HepG2 (cell line): ENCODE data around the gene ZSCAN31. TPM values are rescaled to one million over a fixed set of nuclear protein-coding genes. Genes with fewer than 3 reads are reported as not detected.

ENCODE experiments used
- ATAC-seq: fragments of 200-7000 bp; cut with Tn5 transposase; 3 replicates; pipeline ENCODE4 v1.9.1; 2020; ENCODE audit warnings: mild to moderate bottlenecking, moderate library complexity
- BruUV-seq: library from RNA; stranded (reverse); fragments of 400-500 nt; replicated peaks from 2 replicates; lab custom pipeline; 2021; lab: Mats Ljungman, UMichigan
- CTCF ChIA-PET: fragments of 300-600 bp; formaldehyde crosslinking; extraction: SDS; loops from one replicate; lab custom pipeline; 2021; ENCODE audit warnings: low total read pairs, inconsistent platforms, low intra/inter-chr PET ratio; lab: Yijun Ruan, JAX
- POLR2A ChIA-PET: fragments of 350-600 bp; sonication (Branson Sonifier 250); formaldehyde crosslinking; loops from one replicate; lab custom pipeline; 2020; ENCODE audit warnings: antibody characterized with exemption, inconsistent platforms; lab: Yijun Ruan, JAX
- DNase-seq: peaks from one replicate; pipeline ENCODE4 v3.0.0-alpha.2; 2015; ENCODE audit warnings: low spot score
- FAIRE-seq: peaks from 3 replicates; lab custom pipeline; 2011; peaks lifted over from hg19 to GRCh38; lab: Jason Lieb, UNC
- H2AFZ ChIP-seq: one replicate; pipeline ENCODE4 v1.6.1; 2011; ENCODE audit warnings: low read length, inconsistent platforms
- H3K27ac ChIP-seq: fragments of 300-600 bp; 3 replicates; pipeline ENCODE4 v1.8.0; 2011; ENCODE audit warnings: mixed run types, mild to moderate bottlenecking, mixed read lengths, low read length, inconsistent platforms; ENCODE audit not compliant: insufficient read depth; ENCODE audit errors: extremely low read length
- H3K27me3 ChIP-seq, 2 experiments: fragments of 200-600 bp in 1 of 2; 2 replicates in 1 of 2; 3 replicates in 1 of 2; pipeline versions ENCODE4 v1.6.0 to v1.8.0; 2011; ENCODE audit warnings: low read length in 2 of 2, mild to moderate bottlenecking in 2 of 2, moderate library complexity in 2 of 2, inconsistent platforms in 1 of 2; ENCODE audit not compliant: insufficient read depth in 2 of 2, control insufficient read depth in 1 of 2
- H3K36me3 ChIP-seq, 2 experiments: fragments of 200-600 bp in 1 of 2; replicated peaks in 1 of 2; 2 replicates in 1 of 2; 3 replicates in 1 of 2; pipeline versions ENCODE4 v1.5.1 to v1.8.0; 2011; ENCODE audit warnings: low read length in 2 of 2, inconsistent platforms in 1 of 2; ENCODE audit not compliant: insufficient read depth in 2 of 2, control insufficient read depth in 1 of 2
- H3K4me1 ChIP-seq: 2 replicates; pipeline ENCODE4 v1.5.1; 2012; ENCODE audit warnings: low read length, inconsistent platforms; ENCODE audit not compliant: insufficient read depth
- H3K4me2 ChIP-seq: 2 replicates; pipeline ENCODE4 v1.6.0; 2011; ENCODE audit warnings: low read depth, low read length, inconsistent platforms
- H3K4me3 ChIP-seq, 3 experiments: fragments of 200-600 bp in 1 of 3; sonication (generic), shearing (Covaris generic) in 1 of 3; replicated peaks in 1 of 3; 2 replicates each; pipeline ENCODE4 v1.5.1; 2011 to 2016; ENCODE audit warnings: low read length in 3 of 3, inconsistent platforms in 2 of 3, low read depth in 2 of 3, mild to moderate bottlenecking in 2 of 3, control low read depth in 1 of 3, mixed read lengths in 1 of 3; ENCODE audit not compliant: insufficient read depth in 1 of 3
- H3K79me2 ChIP-seq: one replicate; pipeline ENCODE4 v1.6.1; 2011; ENCODE audit warnings: low read length, inconsistent platforms; ENCODE audit not compliant: insufficient read depth
- H3K9ac ChIP-seq: 2 replicates; pipeline ENCODE4 v1.6.0; 2011; ENCODE audit warnings: mild to moderate bottlenecking, low read depth, low read length, inconsistent platforms; ENCODE audit not compliant: insufficient read depth
- H3K9me3 ChIP-seq: 2 replicates; pipeline ENCODE4 v1.5.1; 2012; ENCODE audit warnings: mild to moderate bottlenecking, low read length
- H4K20me1 ChIP-seq: 2 replicates; pipeline ENCODE4 v1.6.0; 2011; ENCODE audit warnings: inconsistent platforms, mild to moderate bottlenecking, low read length, moderate library complexity; ENCODE audit not compliant: insufficient read depth
- AGO2 ChIP-seq: fragments of 200-400 bp; formaldehyde crosslinking; optimal IDR thresholded peaks from 2 replicates; pipeline ENCODE3; 2017; ENCODE audit warnings: mild to moderate bottlenecking, low read depth, low read length, moderate library complexity
- CEBPG ChIP-seq: IDR thresholded peaks from 2 replicates; pipeline ENCODE4 v1.6.1; 2016
- NFKB2 ChIP-seq: sonication (generic); formaldehyde crosslinking; IDR thresholded peaks from 2 replicates; pipeline ENCODE4 v1.4.0; 2020; ENCODE audit warnings: missing genetic modification reagents, borderline replicate concordance
- SIN3A ChIP-seq: IDR thresholded peaks from 2 replicates; pipeline ENCODE4 v1.6.1; 2011; ENCODE audit warnings: low read depth, mild to moderate bottlenecking, control low read depth, low read length, borderline replicate concordance
- SMAD9 ChIP-seq: sonication (generic); formaldehyde crosslinking; IDR thresholded peaks from 2 replicates; pipeline ENCODE4 v1.5.1; 2020; ENCODE audit warnings: mild to moderate bottlenecking, missing genetic modification reagents
- ZNF296 ChIP-seq: sonication (generic); formaldehyde crosslinking; conservative IDR thresholded peaks from 2 replicates; pipeline ENCODE4 v1.5.0; 2020; ENCODE audit warnings: mild to moderate bottlenecking, missing genetic modification reagents
- ZNF33A ChIP-seq: sonication (generic); formaldehyde crosslinking; IDR thresholded peaks from 2 replicates; pipeline ENCODE4 v1.5.1; 2020; ENCODE audit warnings: missing genetic modification reagents, mild to moderate bottlenecking, moderate library complexity, borderline replicate concordance
- ZNF839 ChIP-seq: sonication (generic); formaldehyde crosslinking; IDR thresholded peaks from 2 replicates; pipeline ENCODE4 v1.4.0; 2020; ENCODE audit warnings: missing genetic modification reagents, mild to moderate bottlenecking, borderline replicate concordance
- WGBS: methylation state at CpG from one replicate; pipeline ENCODE4 v1.1.6; 2017; ENCODE audit warnings: low lambda C conversion rate; 5-methylcytosine and 5-hydroxymethylcytosine counted together
- in situ Hi-C: cut with HindIII; loops from 2 replicates; pipeline ENCODE4 v1.10.0; 2017; ENCODE audit warnings: low pct_unique_long_range_greater_than_20kb; ENCODE audit not compliant: extremely low pct_ligation_motif_present
- intact Hi-C: fragments of 100-400 bp; cut with micrococcal nuclease; formaldehyde crosslinking; loops from one replicate; pipeline ENCODE4 v1.10.0; 2022; ENCODE audit not compliant: unreplicated experiment
- polyA plus RNA-seq, 8 experiments: library from polyadenylated mRNA; depleted of rRNA in 3 of 8; stranded (reverse) in 7 of 8; unstranded in 1 of 8; fragments of >200 nt; fragmentation: Illumina TruSeq in 4 of 8; extraction: Trizol in 4 of 8; gene quantifications; 2 replicates each; pipeline versions ENCODE4 v1.2.1 to v1.2.3, GENCODE V29; 2011 to 2016; ENCODE audit warnings: low read depth in 4 of 8, missing spikeins in 1 of 8, mixed read lengths in 1 of 8; ENCODE audit not compliant: insufficient read depth in 1 of 8
- total RNA-seq, 5 experiments: library from RNA; depleted of rRNA; stranded (reverse); fragments of >200 nt; fragmentation: Illumina TruSeq; extraction: Trizol; gene quantifications; 2 replicates each; pipeline ENCODE4 v1.2.3, GENCODE V29; 2016; ENCODE audit warnings: low read depth in 1 of 5
- TF ChIP-seq, protein P1 (sequence below): IDR thresholded peaks from 2 replicates; pipeline ENCODE4 v1.6.1; 2016; ENCODE audit warnings: mild to moderate bottlenecking, missing biosample characterization, missing genetic modification reagents
- TF ChIP-seq, protein P2 (sequence below): sonication (generic); formaldehyde crosslinking; IDR thresholded peaks from 2 replicates; pipeline ENCODE4 v1.4.0; 2020; ENCODE audit warnings: missing genetic modification reagents, borderline replicate concordance
- TF ChIP-seq, protein P3 (sequence below): sonication (generic); formaldehyde crosslinking; IDR thresholded peaks from 2 replicates; pipeline ENCODE4 v1.4.0; 2020; ENCODE audit warnings: missing genetic modification reagents
- TF ChIP-seq, protein P4 (sequence below): sonication (generic); formaldehyde crosslinking; IDR thresholded peaks from 2 replicates; pipeline ENCODE4 v1.5.1; 2020; ENCODE audit warnings: missing genetic modification reagents, mild to moderate bottlenecking, borderline replicate concordance
- TF ChIP-seq, protein P5 (sequence below): IDR thresholded peaks from 2 replicates; pipeline ENCODE4 v1.6.1; 2016; ENCODE audit warnings: control low read depth

The ZSCAN31 gene
- total and polyA plus RNA-seq, 2 of the 13 experiments (the other 11 are each of a cell fraction or from before 2014, with no cell fraction given), result 5.3 to 6.2 TPM

DNA sequence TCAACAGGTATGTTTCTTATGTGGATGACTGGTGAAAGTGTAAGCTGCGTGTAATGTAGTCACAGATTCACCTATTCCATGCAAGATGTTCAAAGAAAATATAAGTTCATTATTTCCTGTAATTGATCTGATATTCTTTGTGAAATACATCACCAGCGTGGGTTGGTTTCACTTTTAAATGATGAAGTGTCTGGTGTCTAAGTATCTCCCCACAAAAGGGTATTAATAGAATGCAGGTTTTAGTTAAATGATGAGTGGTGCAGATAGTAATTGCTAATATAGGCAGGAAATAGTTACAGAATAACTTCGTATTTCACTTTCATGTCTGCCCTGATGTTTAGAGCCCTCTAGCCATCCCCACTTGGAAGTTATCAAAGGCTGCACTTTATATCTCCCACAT, 32.4 kb downstream of the ZSCAN31 start (continued):
- TF ChIP-seq, protein P1, sequence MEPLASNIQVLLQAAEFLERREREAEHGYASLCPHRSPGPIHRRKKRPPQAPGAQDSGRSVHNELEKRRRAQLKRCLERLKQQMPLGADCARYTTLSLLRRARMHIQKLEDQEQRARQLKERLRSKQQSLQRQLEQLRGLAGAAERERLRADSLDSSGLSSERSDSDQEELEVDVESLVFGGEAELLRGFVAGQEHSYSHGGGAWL (CRISPR knock-in tag), result no peak
- TF ChIP-seq CEBPG, result no peak
- no peak for TF ChIP-seq ZNF296
- TF ChIP-seq SIN3A, result no peak
- no peak for TF ChIP-seq SMAD9 (CRISPR knock-in tag)
- TF ChIP-seq, protein P2, sequence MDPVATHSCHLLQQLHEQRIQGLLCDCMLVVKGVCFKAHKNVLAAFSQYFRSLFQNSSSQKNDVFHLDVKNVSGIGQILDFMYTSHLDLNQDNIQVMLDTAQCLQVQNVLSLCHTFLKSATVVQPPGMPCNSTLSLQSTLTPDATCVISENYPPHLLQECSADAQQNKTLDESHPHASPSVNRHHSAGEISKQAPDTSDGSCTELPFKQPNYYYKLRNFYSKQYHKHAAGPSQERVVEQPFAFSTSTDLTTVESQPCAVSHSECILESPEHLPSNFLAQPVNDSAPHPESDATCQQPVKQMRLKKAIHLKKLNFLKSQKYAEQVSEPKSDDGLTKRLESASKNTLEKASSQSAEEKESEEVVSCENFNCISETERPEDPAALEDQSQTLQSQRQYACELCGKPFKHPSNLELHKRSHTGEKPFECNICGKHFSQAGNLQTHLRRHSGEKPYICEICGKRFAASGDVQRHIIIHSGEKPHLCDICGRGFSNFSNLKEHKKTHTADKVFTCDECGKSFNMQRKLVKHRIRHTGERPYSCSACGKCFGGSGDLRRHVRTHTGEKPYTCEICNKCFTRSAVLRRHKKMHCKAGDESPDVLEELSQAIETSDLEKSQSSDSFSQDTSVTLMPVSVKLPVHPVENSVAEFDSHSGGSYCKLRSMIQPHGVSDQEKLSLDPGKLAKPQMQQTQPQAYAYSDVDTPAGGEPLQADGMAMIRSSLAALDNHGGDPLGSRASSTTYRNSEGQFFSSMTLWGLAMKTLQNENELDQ (CRISPR knock-in tag), result no peak
- no peak for TF ChIP-seq ZNF839
- TF ChIP-seq ZNF33A, result no peak
- TF ChIP-seq AGO2, result no peak

DNA sequence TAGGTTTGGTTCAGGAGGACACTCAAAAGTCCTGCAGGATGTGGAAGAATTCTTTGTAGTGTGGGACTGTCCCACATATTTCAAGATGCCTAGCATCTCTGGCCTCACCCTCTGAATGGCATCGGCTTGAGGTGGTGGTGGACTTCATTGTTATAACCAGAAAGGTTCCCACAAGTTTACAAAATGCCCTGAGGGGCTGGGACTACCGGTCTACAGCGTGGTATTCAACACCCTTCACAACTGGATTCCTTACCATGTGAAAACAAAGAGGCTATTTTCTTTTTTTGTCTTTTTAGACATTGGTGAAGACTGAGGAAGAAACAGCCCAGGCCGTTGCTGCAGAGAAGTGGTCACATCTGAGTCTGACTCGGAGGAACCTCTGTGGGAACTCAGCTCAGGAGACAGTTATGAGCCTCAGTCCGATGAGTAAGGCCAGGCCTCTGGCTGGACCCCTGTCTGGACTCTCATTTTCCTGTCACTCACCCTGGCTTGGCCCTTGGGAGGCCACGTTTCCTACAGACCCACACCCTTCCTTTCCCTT, 39.4 kb downstream of the ZSCAN31 start:
- peaks cover 0 to 10% of the 10 kb centered on the region in 2 experiments; a peak in 2 of 5 replicates for H3K36me3 ChIP-seq
- intact Hi-C loops, result no loop called here
- 97% methylated on average over 7 of the region's 7 CpGs for WGBS
- H2AFZ ChIP-seq, result no peak overlapping the region
- no peak overlapping the region for H3K4me3 ChIP-seq
- FAIRE-seq (no peak), DNase-seq (no peak), ATAC-seq (no peak)
- no TSS peak for BruUV-seq
- no peak overlapping the region for H3K27ac ChIP-seq
- H3K27me3 ChIP-seq, result no peaks in the 10 kb centered on the region
- H4K20me1 ChIP-seq, result no peaks in the 10 kb centered on the region
- no peaks in the 10 kb centered on the region for H3K9me3 ChIP-seq
- H3K4me2 ChIP-seq, result no peak overlapping the region
- no peaks in the 10 kb centered on the region for H3K4me1 ChIP-seq
- no peak overlapping the region for H3K9ac ChIP-seq
- POLR2A ChIA-PET, result interaction anchor here (0.6 kb wide), 1 partner anchor 628 kb away, joined by 4 read pairs; no protein-coding TSS in a partner anchor
- in situ Hi-C loops, result no loop called here
- H3K79me2 ChIP-seq, result no peaks in the 10 kb centered on the region
- CTCF ChIA-PET, result no interaction called here
- TF ChIP-seq, protein P3, sequence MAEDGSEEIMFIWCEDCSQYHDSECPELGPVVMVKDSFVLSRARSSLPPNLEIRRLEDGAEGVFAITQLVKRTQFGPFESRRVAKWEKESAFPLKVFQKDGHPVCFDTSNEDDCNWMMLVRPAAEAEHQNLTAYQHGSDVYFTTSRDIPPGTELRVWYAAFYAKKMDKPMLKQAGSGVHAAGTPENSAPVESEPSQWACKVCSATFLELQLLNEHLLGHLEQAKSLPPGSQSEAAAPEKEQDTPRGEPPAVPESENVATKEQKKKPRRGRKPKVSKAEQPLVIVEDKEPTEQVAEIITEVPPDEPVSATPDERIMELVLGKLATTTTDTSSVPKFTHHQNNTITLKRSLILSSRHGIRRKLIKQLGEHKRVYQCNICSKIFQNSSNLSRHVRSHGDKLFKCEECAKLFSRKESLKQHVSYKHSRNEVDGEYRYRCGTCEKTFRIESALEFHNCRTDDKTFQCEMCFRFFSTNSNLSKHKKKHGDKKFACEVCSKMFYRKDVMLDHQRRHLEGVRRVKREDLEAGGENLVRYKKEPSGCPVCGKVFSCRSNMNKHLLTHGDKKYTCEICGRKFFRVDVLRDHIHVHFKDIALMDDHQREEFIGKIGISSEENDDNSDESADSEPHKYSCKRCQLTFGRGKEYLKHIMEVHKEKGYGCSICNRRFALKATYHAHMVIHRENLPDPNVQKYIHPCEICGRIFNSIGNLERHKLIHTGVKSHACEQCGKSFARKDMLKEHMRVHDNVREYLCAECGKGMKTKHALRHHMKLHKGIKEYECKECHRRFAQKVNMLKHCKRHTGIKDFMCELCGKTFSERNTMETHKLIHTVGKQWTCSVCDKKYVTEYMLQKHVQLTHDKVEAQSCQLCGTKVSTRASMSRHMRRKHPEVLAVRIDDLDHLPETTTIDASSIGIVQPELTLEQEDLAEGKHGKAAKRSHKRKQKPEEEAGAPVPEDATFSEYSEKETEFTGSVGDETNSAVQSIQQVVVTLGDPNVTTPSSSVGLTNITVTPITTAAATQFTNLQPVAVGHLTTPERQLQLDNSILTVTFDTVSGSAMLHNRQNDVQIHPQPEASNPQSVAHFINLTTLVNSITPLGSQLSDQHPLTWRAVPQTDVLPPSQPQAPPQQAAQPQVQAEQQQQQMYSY, result no peak
- TF ChIP-seq NFKB2 (CRISPR knock-in tag), result no peak
- TF ChIP-seq, protein P4, sequence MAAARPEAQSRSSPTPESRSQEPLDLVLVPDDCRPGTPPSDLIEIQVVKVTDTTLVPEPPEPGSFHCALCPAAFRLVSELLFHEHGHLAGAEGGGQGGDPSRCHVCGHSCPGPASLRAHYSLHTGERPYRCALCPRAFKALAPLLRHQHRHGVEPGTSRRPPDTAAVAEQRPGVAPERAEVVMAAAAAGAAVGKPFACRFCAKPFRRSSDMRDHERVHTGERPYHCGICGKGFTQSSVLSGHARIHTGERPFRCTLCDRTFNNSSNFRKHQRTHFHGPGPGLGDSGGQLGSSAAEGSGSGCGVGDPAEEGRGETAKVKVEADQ (CRISPR knock-in tag), result no peak
- TF ChIP-seq, protein P5, sequence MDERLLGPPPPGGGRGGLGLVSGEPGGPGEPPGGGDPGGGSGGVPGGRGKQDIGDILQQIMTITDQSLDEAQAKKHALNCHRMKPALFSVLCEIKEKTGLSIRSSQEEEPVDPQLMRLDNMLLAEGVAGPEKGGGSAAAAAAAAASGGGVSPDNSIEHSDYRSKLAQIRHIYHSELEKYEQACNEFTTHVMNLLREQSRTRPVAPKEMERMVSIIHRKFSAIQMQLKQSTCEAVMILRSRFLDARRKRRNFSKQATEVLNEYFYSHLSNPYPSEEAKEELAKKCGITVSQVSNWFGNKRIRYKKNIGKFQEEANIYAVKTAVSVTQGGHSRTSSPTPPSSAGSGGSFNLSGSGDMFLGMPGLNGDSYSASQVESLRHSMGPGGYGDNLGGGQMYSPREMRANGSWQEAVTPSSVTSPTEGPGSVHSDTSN (CRISPR knock-in tag), result no peak
